GM21381 (cell line): ENCODE results near the gene ATP5ME.

Experiments
- ATAC-seq: cut with Tn5 transposase; IDR thresholded peaks from one replicate; pipeline ENCODE4 v1.9.1; 2021; ENCODE audit warnings: mild to moderate bottlenecking, moderate library complexity; ENCODE audit not compliant: unreplicated experiment

ATP5ME gene

DNA sequence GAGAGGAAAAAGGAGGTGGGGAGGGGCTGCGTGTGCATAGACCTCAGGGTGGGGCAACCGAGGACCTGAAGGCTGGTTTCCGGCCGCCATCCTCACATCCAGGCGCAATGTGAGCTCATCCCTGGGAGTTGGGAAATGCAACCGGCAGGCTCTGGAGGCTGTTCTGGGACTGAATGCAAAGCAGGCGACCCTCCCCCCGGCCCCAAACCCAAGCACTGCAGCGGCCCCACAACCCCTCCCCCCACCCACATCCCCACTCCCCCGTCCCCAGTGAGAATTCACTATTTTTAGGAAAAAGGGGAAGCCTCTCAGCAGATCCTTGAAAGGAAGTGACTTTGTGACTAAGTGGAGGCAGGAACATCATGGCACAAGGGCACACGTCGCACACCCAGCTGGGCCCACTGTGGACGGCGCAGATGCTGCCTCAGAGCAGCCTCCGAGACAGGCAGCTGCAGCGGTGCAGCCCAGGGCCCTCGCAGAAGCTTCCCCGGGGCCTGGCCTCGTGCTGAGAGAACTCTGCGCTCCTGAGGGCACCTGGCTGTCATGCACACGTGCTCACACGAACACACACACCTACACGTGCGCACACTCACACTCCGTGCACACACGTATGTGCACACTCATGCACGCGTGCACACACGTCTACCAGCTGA lies 50.0 kb downstream of the ATP5ME start:
- no peak for ATAC-seq

DNA sequence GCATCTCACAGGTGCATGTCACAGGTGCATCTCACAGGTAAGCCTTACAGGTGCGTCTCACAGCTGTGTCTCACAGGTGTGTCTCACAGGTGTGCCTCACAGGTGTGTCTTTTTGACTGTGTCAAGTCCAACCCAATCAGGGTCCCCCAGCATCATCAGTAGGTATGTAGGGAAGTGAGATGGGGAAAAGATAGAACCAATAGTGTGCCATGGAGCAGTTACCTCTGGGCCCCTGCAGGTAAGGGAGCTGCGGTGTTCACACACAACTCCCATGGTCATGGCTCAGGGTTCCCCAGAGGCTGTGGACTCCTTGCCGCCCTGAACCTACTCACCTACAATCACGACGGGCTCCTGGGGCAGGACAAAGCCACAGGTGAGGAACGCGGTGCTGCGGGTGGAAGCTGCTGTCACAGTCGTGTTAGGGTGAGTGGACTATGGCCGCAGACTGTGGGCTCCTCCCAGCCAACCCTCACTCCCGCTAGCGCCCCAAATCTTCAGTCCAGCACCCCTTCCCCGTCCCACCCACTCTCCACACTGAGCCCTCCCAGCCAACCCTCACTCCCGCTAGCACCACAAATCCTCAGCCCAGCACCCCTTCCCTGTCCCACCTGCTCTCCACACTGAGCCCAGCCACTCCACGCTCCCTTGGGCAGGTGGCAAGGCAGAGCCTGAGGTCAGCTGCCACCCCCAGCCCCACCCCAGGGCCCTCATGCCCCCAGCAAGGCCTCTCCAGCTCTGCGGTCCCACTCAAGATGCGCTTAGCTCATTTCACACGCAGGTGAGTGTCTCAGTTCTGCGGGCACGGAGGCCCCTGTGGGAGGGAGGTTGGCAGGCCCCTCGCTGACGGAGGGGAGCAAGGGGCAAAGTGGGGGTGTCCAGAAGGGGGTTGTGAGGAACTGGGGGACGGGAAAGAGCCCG lies 50.8 kb downstream of the ATP5ME start:
- ATAC-seq = no peak
